ENCODE data around the gene CPTP. TPM values are rescaled to one million over a fixed set of nuclear protein-coding genes. Genes with fewer than 3 reads are reported as not detected.

Gene CPTP
- total and polyA plus RNA-seq, 10 of the 15 experiments (the other 5 are each of a cell fraction or from before 2014, with no cell fraction given): 0.06 to 24.3 (median 10.0) TPM

GRCh38 chr1:1347026-1347595 lies 22.5 kb downstream of the CPTP start:
- no peak for FAIRE-seq
- Histone ChIP-seq H3K79me2 (ENCODE audit: control insufficient read depth, insufficient read depth, low read length) (peaks cover 2% of the 10 kb centered on the region), H3K36me3 (ENCODE audit: control insufficient read depth in 2 of 2, insufficient read depth in 2 of 2, low read length in 1 of 2) (no peaks in the 10 kb centered on the region), H4K20me1 (ENCODE audit: control insufficient read depth, insufficient read depth) (no peaks in the 10 kb centered on the region), H3K4me1 (ENCODE audit: control insufficient read depth, insufficient read depth, low read length) (peaks cover 6% of the 10 kb centered on the region; the same call in 1 of the 2 replicates), H3K9ac (ENCODE audit: control insufficient read depth, insufficient read depth, low read length) (no peak overlapping the region), H3K9me3 (replicated peaks; ENCODE audit: control insufficient read depth, insufficient read depth, low read length) (no peaks in the 10 kb centered on the region), H3K27me3 (replicated peaks in 1 of 2; ENCODE audit: control insufficient read depth in 2 of 2, insufficient read depth in 2 of 2, low read length in 1 of 2) (no peaks in the 10 kb centered on the region), H2AFZ (ENCODE audit: control insufficient read depth, low read depth, low read length) (no peak overlapping the region), H3K4me2 (ENCODE audit: control insufficient read depth, insufficient read depth) (peak overlapping the region; percentile 83), H3K4me3 (no peak overlapping the region), H3K27ac (ENCODE audit: control insufficient read depth, insufficient read depth) (no peak overlapping the region)
- TF ChIP-seq SRF (IDR thresholded peaks at IDR 0.05; ENCODE audit: low read depth in 2 of 2, low read length in 2 of 2) (no peak), MTA3 (IDR thresholded peaks at IDR 0.05; ENCODE audit: borderline replicate concordance, low read length) (no peak)
- 92% methylated on average over 10 of the region's 10 CpGs for WGBS (ENCODE audit: insufficient coverage, insufficient replicate concordance, low lambda C conversion rate, missing lambda C conversion rate)
- no peak for DNase-seq (ENCODE audit: low read depth, low spot score)
- no peak for ATAC-seq
- intact Hi-C loops (cut with micrococcal nuclease; ENCODE audit: unreplicated experiment) (no loop called here), in situ Hi-C loops (cut with MboI) (no loop called here)
- BruUV-seq (replicated peaks): no TSS peak
- POLR2A ChIA-PET: no interaction called here
- SMC1A ChIA-PET (ENCODE audit: uncharacterized antibody, unreplicated experiment): no interaction called here
- RAD21 ChIA-PET (ENCODE audit: unreplicated experiment): interaction anchor here (0.9 to 1.1 kb wide), 2 partner anchors 10 to 25 kb away, joined by 3 read pairs; no protein-coding TSS in a partner anchor
- CTCF ChIA-PET: interaction anchor here (1.2 to 2.1 kb wide), 2 partner anchors 25 to 94 kb away, joined by 3 to 12 read pairs; no protein-coding TSS in a partner anchor

GRCh38 chr1:1347663-1348419 lies 23.2 kb downstream of the CPTP start:
- Histone ChIP-seq H3K79me2 (ENCODE audit: control insufficient read depth, insufficient read depth, low read length) (peaks cover 2% of the 10 kb centered on the region), H3K9ac (ENCODE audit: control insufficient read depth, insufficient read depth, low read length) (peak overlapping the region; percentile 38), H3K27me3 (replicated peaks in 1 of 2; ENCODE audit: control insufficient read depth in 2 of 2, insufficient read depth in 2 of 2, low read length in 1 of 2) (no peaks in the 10 kb centered on the region), H3K4me1 (ENCODE audit: control insufficient read depth, insufficient read depth, low read length) (peaks cover 6% of the 10 kb centered on the region; the same call in 1 of the 2 replicates), H4K20me1 (ENCODE audit: control insufficient read depth, insufficient read depth) (no peaks in the 10 kb centered on the region), H3K4me2 (ENCODE audit: control insufficient read depth, insufficient read depth) (peak overlapping the region; percentile 83), H3K36me3 (ENCODE audit: control insufficient read depth in 2 of 2, insufficient read depth in 2 of 2, low read length in 1 of 2) (no peaks in the 10 kb centered on the region), H3K9me3 (replicated peaks; ENCODE audit: control insufficient read depth, insufficient read depth, low read length) (no peaks in the 10 kb centered on the region), H3K27ac (ENCODE audit: control insufficient read depth, insufficient read depth) (no peak overlapping the region), H3K4me3 (peak overlapping the region; percentile 83), H2AFZ (ENCODE audit: control insufficient read depth, low read depth, low read length) (no peak overlapping the region)
- CTCF ChIA-PET: interaction anchor here (0.6 to 2.1 kb wide), 9 partner anchors 22 to 512 kb away, joined by 3 to 12 read pairs (median 3); no protein-coding TSS in a partner anchor
- RAD21 ChIA-PET (ENCODE audit: unreplicated experiment): interaction anchor here (1.1 to 1.5 kb wide), 3 partner anchors 25 to 43 kb away, joined by 3 to 4 read pairs (median 3); partner anchors contain the start of gene AURKAIP1
- ATAC-seq (no peak), DNase-seq (ENCODE audit: low read depth, low spot score) (no peak), FAIRE-seq (no peak)
- POLR2A ChIA-PET: no interaction called here
- SMC1A ChIA-PET (ENCODE audit: uncharacterized antibody, unreplicated experiment): interaction anchor here (0.9 kb wide), 1 partner anchor 24 kb away, joined by 3 read pairs; no protein-coding TSS in a partner anchor
- in situ Hi-C loops (cut with MboI) (no loop called here), intact Hi-C loops (cut with micrococcal nuclease; ENCODE audit: unreplicated experiment) (loop anchor here (2.0 kb wide), 1 partner anchor 51 kb away; the partner anchor contains the start of gene CCNL2)
- WGBS (ENCODE audit: insufficient coverage, insufficient replicate concordance, low lambda C conversion rate, missing lambda C conversion rate): 49% methylated on average over 24 of the region's 26 CpGs
- BruUV-seq (replicated peaks): no TSS peak
- no peak for TF ChIP-seq EED (IDR thresholded peaks at IDR 0.05; ENCODE audit: low read depth)
- TF ChIP-seq ZBTB33 (IDR thresholded peaks at IDR 0.05): no peak
- no peak for TF ChIP-seq CHD1 (IDR thresholded peaks at IDR 0.05; ENCODE audit: low read depth, low read length)
- no peak for TF ChIP-seq NR2C1 (IDR thresholded peaks at IDR 0.05)
- TF ChIP-seq ZBTB11 (CRISPR knock-in tag; IDR thresholded peaks at IDR 0.05): no peak
- no peak for TF ChIP-seq SREBF2 (IDR thresholded peaks at IDR 0.05; ENCODE audit: low read length)
- TF ChIP-seq NR2F1 (conservative IDR thresholded peaks at IDR 0.05): no peak
- TF ChIP-seq BMI1 (IDR thresholded peaks at IDR 0.05; ENCODE audit: borderline replicate concordance): no peak

All from GM12878 (cell line).